ENCODE measurements around the gene ZNF606.

GRCh38 chr19:57946316-57946715, 56.3 kb downstream of the ZNF606 start:
- no peak for TF ChIP-seq TAF1 (IDR thresholded peaks at IDR 0.05; ENCODE audit: borderline replicate concordance, insufficient read depth, low read length)
- no peak for TF ChIP-seq REST (IDR thresholded peaks at IDR 0.05; ENCODE audit: insufficient read depth in 1 of 2, low read depth in 2 of 2, low read length in 2 of 2)
- no peak for TF ChIP-seq SIN3A (IDR thresholded peaks at IDR 0.05; ENCODE audit: borderline replicate concordance, insufficient read depth, low read length)

Data from PFSK-1 (cell line).